ENCODE results near the gene PPARGC1A. TPM values are rescaled to one million over a fixed set of nuclear protein-coding genes. Genes with fewer than 3 reads are reported as not detected.

Gene PPARGC1A
- total and polyA plus RNA-seq, 2 of the 13 experiments (the other 11 are each of a cell fraction or from before 2014, with no cell fraction given), result 20.7 to 37.3 TPM

DNA sequence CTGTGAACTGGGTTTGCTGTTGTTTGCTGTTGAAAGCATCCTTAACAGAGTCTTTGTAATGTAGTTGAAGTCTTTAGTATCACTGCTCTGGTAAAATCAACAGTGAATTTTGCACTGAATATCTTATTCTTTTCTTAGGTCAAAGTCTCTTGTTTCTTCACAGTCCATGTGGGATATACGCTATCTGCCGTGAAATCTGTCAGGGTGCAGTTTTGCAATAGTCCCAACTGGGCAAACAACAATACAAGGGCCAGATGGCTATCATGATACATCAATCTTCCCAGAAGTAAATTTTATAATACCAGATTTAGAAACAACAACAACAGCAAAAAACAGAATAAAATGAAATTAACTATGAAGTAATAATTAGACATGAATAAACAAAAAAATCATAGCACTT, 123.5 kb downstream of the PPARGC1A start:
- 14% methylated on average over 2 of the region's 2 CpGs for WGBS (ENCODE audit: low lambda C conversion rate)
- H2AFZ ChIP-seq (ENCODE audit: low read length), result no peak overlapping the region
- BruUV-seq (replicated peaks), result no TSS peak
- no peak overlapping the region for H3K9ac ChIP-seq (ENCODE audit: insufficient read depth, low read depth, low read length)
- H3K4me2 ChIP-seq (ENCODE audit: low read depth, low read length), result no peak overlapping the region
- no peak overlapping the region for H3K4me3 ChIP-seq (replicated peaks in 1 of 3; ENCODE audit: insufficient read depth in 1 of 3, low read depth in 2 of 3, low read length in 3 of 3)
- no peak overlapping the region for H3K27ac ChIP-seq (ENCODE audit: extremely low read length, insufficient read depth, low read length)
- peaks cover 39% of the 10 kb centered on the region for H3K4me1 ChIP-seq (ENCODE audit: insufficient read depth, low read length)
- DNase-seq (ENCODE audit: low spot score) (peak; percentile 3), ATAC-seq (no peak), FAIRE-seq (no peak)
- in situ Hi-C loops (cut with HindIII; ENCODE audit: extremely low pct_ligation_motif_present, low pct_unique_long_range_greater_than_20kb) (no loop called here), intact Hi-C loops (cut with micrococcal nuclease; ENCODE audit: unreplicated experiment) (loop anchor here (2.0 kb wide), 1 partner anchor 22 kb away; no protein-coding TSS in a partner anchor)
- no peaks in the 10 kb centered on the region for H3K79me2 ChIP-seq (ENCODE audit: insufficient read depth, low read length)
- ChIA-PET POLR2A (no interaction called here), CTCF (ENCODE audit: low intra/inter-chr PET ratio, low total read pairs) (no interaction called here)
- H3K36me3 ChIP-seq (replicated peaks in 1 of 2; ENCODE audit: control insufficient read depth in 1 of 2, insufficient read depth in 2 of 2, low read length in 2 of 2), result no peaks in the 10 kb centered on the region
- TF ChIP-seq MXD4 (CRISPR knock-in tag; IDR thresholded peaks at IDR 0.05) (no peak), CEBPG (CRISPR knock-in tag; IDR thresholded peaks at IDR 0.05) (peak; percentile 37; the same call in 1 of the 2 replicates), NR2F6 (IDR thresholded peaks at IDR 0.05) (0 out of 2 replicates have a peak, but pooled peaks have one; percentile 23), NR2F6 (CRISPR knock-in tag; IDR thresholded peaks at IDR 0.05) (no peak), SOX13 (IDR thresholded peaks at IDR 0.05) (no peak), SOX13 (CRISPR knock-in tag; conservative IDR thresholded peaks at IDR 0.05 in 1 of 2, IDR thresholded peaks at IDR 0.05 in 1 of 2) (peak in 1 of 2 experiments; percentile 38; a peak in 1 of 4 replicates)
- H3K27me3 ChIP-seq (ENCODE audit: control insufficient read depth in 1 of 2, insufficient read depth in 2 of 2, low read length in 2 of 2), result no peaks in the 10 kb centered on the region
- no peaks in the 10 kb centered on the region for H4K20me1 ChIP-seq (ENCODE audit: insufficient read depth, low read length)
- no peaks in the 10 kb centered on the region for H3K9me3 ChIP-seq (ENCODE audit: low read length)

DNA sequence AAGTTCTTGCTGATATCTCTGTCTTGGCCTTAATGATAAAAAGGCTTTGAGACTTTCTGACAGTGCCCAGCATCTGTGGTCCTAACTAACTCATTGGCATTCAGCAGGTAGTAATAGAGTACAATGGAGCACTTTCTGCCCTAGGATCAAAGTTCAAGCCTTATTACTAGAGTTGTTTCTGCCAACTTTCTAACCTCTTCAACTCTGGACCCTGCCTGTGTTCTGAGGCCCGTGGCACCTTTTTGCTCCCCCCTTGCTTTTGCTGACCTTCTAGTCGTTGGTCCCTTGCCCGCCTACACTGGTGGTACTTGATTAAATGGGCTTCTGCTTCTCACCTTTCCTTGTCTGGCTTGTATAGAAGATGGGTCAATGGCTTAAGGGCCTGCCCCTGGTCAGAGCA, 126.3 kb downstream of the PPARGC1A start:
- in situ Hi-C loops (cut with HindIII; ENCODE audit: extremely low pct_ligation_motif_present, low pct_unique_long_range_greater_than_20kb) (no loop called here), intact Hi-C loops (cut with micrococcal nuclease; ENCODE audit: unreplicated experiment) (no loop called here)
- H2AFZ ChIP-seq (ENCODE audit: low read length), result no peak overlapping the region
- 0 out of 2 replicates have a peak overlapping the region, but pooled peaks have one; percentile 45 for H3K4me2 ChIP-seq (ENCODE audit: low read depth, low read length)
- H3K9me3 ChIP-seq (ENCODE audit: low read length), result no peaks in the 10 kb centered on the region
- H3K79me2 ChIP-seq (ENCODE audit: insufficient read depth, low read length), result no peaks in the 10 kb centered on the region
- FAIRE-seq (no peak), ATAC-seq (peak; percentile 57), DNase-seq (ENCODE audit: low spot score) (peak; percentile 55)
- WGBS (ENCODE audit: low lambda C conversion rate), result 23% methylated on average over 3 of the region's 3 CpGs
- no peaks in the 10 kb centered on the region for H3K27me3 ChIP-seq (ENCODE audit: control insufficient read depth in 1 of 2, insufficient read depth in 2 of 2, low read length in 2 of 2)
- H3K9ac ChIP-seq (ENCODE audit: insufficient read depth, low read depth, low read length), result no peak overlapping the region
- peaks cover 36% of the 10 kb centered on the region for H3K4me1 ChIP-seq (ENCODE audit: insufficient read depth, low read length)
- POLR2A ChIA-PET, result no interaction called here
- no peaks in the 10 kb centered on the region for H4K20me1 ChIP-seq (ENCODE audit: insufficient read depth, low read length)
- H3K36me3 ChIP-seq (replicated peaks in 1 of 2; ENCODE audit: control insufficient read depth in 1 of 2, insufficient read depth in 2 of 2, low read length in 2 of 2), result no peaks in the 10 kb centered on the region
- no peak overlapping the region for H3K27ac ChIP-seq (ENCODE audit: extremely low read length, insufficient read depth, low read length)
- H3K4me3 ChIP-seq (replicated peaks in 1 of 3; ENCODE audit: insufficient read depth in 1 of 3, low read depth in 2 of 3, low read length in 3 of 3), result no peak overlapping the region
- BruUV-seq (replicated peaks), result no TSS peak
- CTCF ChIA-PET (ENCODE audit: low intra/inter-chr PET ratio, low total read pairs), result no interaction called here
- TF ChIP-seq SOX13 (IDR thresholded peaks at IDR 0.05) (no peak), SOX13 (CRISPR knock-in tag; conservative IDR thresholded peaks at IDR 0.05 in 1 of 2, IDR thresholded peaks at IDR 0.05 in 1 of 2) (peak in 1 of 2 experiments; percentile 49; a peak in 1 of 4 replicates), RARA (CRISPR knock-in tag; IDR thresholded peaks at IDR 0.05) (peak; percentile 27; the same call in 1 of the 2 replicates), SRY (CRISPR knock-in tag; IDR thresholded peaks at IDR 0.05) (no peak), HNF4G (IDR thresholded peaks at IDR 0.05; ENCODE audit: borderline replicate concordance, low read depth, low read length) (peak; percentile 50; the same call in 1 of the 2 replicates), HNF4G (CRISPR knock-in tag; IDR thresholded peaks at IDR 0.05; ENCODE audit: borderline replicate concordance, low read depth) (no peak), NR2F6 (IDR thresholded peaks at IDR 0.05) (0 out of 2 replicates have a peak, but pooled peaks have one; percentile 31), NR2F6 (CRISPR knock-in tag; IDR thresholded peaks at IDR 0.05) (no peak), KDM3A (CRISPR knock-in tag; IDR thresholded peaks at IDR 0.05; ENCODE audit: low read depth) (no peak), HNF4A (CRISPR knock-in tag; IDR thresholded peaks at IDR 0.05) (peak; percentile 72), ZNF225 (CRISPR knock-in tag; IDR thresholded peaks at IDR 0.05) (no peak), ZNF101 (CRISPR knock-in tag; IDR thresholded peaks at IDR 0.05; ENCODE audit: borderline replicate concordance, low read depth) (no peak), ZKSCAN1 (IDR thresholded peaks at IDR 0.05; ENCODE audit: low read length) (no peak)
- TF ChIP-seq, protein P1, sequence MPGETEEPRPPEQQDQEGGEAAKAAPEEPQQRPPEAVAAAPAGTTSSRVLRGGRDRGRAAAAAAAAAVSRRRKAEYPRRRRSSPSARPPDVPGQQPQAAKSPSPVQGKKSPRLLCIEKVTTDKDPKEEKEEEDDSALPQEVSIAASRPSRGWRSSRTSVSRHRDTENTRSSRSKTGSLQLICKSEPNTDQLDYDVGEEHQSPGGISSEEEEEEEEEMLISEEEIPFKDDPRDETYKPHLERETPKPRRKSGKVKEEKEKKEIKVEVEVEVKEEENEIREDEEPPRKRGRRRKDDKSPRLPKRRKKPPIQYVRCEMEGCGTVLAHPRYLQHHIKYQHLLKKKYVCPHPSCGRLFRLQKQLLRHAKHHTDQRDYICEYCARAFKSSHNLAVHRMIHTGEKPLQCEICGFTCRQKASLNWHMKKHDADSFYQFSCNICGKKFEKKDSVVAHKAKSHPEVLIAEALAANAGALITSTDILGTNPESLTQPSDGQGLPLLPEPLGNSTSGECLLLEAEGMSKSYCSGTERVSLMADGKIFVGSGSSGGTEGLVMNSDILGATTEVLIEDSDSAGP (CRISPR knock-in tag; IDR thresholded peaks at IDR 0.05; ENCODE audit: borderline replicate concordance), result no peak
- TF ChIP-seq, protein P2, sequence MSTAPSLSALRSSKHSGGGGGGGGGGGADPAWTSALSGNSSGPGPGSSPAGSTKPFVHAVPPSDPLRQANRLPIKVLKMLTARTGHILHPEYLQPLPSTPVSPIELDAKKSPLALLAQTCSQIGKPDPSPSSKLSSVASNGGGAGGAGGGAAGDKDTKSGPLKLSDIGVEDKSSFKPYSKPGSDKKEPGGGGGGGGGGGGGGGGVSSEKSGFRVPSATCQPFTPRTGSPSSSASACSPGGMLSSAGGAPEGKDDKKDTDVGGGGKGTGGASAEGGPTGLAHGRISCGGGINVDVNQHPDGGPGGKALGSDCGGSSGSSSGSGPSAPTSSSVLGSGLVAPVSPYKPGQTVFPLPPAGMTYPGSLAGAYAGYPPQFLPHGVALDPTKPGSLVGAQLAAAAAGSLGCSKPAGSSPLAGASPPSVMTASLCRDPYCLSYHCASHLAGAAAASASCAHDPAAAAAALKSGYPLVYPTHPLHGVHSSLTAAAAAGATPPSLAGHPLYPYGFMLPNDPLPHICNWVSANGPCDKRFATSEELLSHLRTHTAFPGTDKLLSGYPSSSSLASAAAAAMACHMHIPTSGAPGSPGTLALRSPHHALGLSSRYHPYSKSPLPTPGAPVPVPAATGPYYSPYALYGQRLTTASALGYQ (CRISPR knock-in tag; IDR thresholded peaks at IDR 0.05), result no peak

Measured in HepG2 (cell line).